GM12864 (cell line): ENCODE results near the gene ZFP28.

Source experiments
- DNase-seq: peaks from one replicate; pipeline ENCODE4 v3.0.0-alpha.2; 2011; ENCODE audit warnings: low read depth
- H3K4me3 ChIP-seq: 2 replicates; pipeline ENCODE4 v1.5.1; 2011; ENCODE audit warnings: mild to moderate bottlenecking, low read depth, low read length, control low read depth
- TF ChIP-seq, protein P1 (sequence below): IDR thresholded peaks from 2 replicates; pipeline ENCODE4 v1.5.1; 2011; ENCODE audit warnings: low read depth, mild to moderate bottlenecking, moderate library complexity, low read length, control low read depth, inconsistent platforms; ENCODE audit errors: missing control alignments

The ZFP28 gene

DNA sequence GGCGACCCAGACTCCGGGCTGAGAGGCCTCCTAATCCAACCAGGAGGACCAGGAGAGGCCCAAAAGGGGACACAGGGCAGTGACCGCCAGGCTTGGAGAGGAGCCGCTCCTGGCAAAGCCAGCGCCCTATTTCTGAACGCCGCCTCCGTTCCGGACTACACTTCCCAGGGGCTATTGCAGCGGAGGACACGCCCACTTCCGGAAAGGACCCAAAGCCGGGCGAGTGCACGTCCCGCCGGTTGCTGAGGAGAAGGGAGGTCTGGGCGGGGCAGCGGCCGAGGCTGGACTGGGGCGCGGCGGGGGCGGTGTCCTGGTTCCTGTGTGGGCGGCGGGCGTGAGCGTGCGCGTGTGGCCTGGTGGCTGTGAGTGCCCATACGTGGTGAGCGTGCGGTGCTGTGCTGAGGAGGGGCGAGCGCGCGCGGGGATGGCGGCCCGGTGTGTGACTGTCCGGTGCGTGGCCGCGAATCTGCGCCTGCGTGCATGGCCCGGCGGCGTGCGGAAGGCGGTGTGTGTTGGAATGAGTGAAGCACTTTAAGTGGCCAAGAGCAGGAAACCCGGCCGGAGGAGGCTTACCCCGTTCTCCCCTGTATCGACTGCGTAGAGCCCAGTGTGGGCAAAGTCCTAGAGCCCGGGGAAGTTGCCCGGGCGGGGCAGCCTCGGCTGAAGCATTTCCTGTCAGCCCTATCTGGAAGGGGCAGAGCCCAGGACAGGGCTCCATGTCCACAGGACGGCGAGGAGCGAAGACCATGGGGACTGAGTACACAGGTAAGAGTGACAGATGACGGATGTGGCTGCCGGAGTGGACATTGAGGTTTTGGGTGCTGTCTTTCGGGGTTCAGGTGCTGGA, 28.7 kb downstream of the ZFP28 start, which contains the start of gene ZNF470:
Gene ZNF470, plus strand, starts transcription at position 195 of the 847 bp plus-strand sequence. CDS start 2,844 bp downstream, outside the sequence.
- peak within 1 kb of the TSS; percentile 93 for H3K4me3 ChIP-seq
- DNase-seq = peak; percentile 74

DNA sequence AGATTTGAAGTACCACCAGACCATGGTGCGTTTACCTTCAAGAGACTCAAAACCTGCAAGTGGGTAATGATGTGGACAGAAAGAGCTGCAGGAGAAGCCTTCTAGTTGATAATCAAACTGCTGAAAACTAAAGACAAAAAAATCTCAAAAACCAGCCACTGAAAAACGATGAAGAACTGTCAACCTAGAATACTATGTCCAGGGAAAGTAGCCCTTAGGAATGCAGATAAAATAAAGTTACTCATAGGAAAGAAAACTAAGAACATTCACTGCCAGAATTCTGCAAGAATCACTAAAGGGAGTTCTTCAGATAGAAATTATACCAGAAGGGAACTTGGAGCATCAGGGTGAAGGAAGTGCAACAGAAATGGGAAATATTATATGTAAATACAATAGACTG, 33.8 kb downstream of the ZFP28 start:
- DNase-seq = no peak
- no peak overlapping the region for H3K4me3 ChIP-seq
- TF ChIP-seq, protein P1, sequence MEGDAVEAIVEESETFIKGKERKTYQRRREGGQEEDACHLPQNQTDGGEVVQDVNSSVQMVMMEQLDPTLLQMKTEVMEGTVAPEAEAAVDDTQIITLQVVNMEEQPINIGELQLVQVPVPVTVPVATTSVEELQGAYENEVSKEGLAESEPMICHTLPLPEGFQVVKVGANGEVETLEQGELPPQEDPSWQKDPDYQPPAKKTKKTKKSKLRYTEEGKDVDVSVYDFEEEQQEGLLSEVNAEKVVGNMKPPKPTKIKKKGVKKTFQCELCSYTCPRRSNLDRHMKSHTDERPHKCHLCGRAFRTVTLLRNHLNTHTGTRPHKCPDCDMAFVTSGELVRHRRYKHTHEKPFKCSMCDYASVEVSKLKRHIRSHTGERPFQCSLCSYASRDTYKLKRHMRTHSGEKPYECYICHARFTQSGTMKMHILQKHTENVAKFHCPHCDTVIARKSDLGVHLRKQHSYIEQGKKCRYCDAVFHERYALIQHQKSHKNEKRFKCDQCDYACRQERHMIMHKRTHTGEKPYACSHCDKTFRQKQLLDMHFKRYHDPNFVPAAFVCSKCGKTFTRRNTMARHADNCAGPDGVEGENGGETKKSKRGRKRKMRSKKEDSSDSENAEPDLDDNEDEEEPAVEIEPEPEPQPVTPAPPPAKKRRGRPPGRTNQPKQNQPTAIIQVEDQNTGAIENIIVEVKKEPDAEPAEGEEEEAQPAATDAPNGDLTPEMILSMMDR = no peak

More for the DNA sequence above, 28.7 kb downstream of the ZFP28 start, which contains the start of gene ZNF470:
- TF ChIP-seq, protein P1 = no peak

- TF ChIP-seq, protein P1 = no peak
- DNase-seq = no peak
- H3K4me3 ChIP-seq = no peak overlapping the region
Observed at GRCh38 chr19:56573914-56574313, 35.2 kb downstream of the ZFP28 start.

DNA sequence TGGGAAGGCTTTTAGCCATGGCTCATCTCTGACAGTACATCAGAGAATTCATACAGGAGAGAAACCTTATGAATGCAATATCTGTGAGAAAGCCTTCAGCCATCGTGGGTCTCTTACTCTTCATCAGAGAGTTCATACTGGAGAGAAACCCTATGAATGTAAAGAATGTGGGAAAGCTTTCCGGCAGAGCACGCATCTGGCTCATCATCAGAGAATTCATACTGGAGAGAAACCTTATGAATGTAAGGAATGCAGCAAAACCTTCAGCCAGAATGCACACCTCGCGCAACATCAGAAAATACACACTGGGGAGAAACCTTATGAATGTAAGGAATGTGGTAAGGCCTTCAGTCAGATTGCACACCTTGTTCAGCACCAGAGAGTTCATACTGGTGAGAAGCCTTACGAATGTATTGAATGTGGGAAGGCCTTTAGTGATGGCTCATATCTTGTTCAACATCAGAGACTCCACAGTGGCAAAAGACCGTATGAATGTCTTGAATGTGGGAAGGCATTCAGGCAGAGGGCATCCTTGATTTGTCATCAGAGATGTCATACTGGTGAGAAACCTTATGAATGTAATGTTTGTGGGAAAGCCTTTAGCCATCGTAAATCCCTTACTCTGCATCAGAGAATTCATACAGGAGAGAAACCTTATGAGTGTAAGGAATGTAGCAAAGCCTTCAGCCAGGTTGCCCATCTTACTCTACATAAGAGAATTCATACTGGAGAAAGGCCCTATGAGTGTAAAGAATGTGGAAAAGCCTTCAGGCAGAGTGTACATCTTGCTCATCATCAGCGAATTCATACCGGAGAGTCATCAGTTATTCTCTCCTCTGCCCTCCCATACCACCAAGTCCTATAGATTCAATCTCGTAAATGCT, 39.2 kb downstream of the ZFP28 start:
- no peak overlapping the region for H3K4me3 ChIP-seq
- TF ChIP-seq, protein P1 = no peak
- DNase-seq = no peak

GRCh38 chr19:56594446-56594782, 55.7 kb downstream of the ZFP28 start:
- H3K4me3 ChIP-seq = no peak overlapping the region; the same call in none of the 2 replicates
- TF ChIP-seq, protein P1 = no peak
- no peak for DNase-seq

DNA sequence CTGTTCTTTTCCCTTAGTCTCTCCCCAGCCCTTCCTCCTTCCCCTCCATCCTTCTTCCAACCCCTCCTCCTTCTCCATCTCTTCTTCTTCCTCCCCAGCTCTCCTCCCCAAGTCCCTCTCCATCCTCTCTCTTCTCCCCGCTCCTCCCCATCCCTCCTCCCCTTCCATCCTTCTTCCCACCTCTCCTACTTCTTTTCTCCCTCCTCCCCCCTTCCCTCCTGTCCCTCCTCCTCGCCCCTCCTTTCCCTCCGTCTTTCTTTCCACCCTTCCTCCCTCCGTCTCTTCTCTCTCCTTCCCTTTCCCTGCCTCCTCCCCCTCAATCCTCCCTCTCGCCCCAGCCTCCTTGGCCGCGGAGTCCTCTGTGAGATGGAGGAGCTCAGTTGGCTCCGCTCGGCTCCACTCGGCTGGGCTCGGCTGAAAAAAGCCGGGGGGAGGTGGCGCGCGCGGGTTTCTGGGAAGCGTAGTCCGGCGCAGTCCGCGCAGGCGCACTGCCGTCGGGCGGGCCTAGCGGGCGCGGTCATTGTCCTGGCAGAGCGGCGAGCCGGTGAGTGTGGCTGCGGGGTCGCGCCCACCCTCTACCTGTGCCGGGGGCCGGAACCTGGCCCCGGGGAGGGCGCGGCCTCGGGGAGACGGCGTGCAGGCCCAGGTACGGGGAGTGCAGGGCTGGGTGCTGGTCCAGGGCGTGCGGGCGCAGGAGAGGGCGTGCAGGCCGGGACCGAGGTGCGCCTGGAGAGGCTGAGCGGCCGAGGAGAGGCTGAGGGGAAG, 56.2 kb downstream of the ZFP28 start, which contains the start of gene ZNF71:
Gene ZNF71, plus strand, starts transcription at position 520 of the 765 bp plus-strand sequence. CDS start 6,257 bp downstream, outside the sequence.
- peak within 1 kb of the TSS; percentile 94 for H3K4me3 ChIP-seq
- TF ChIP-seq, protein P1 = no peak
- peak; percentile 48 for DNase-seq
